ENCODE data around the gene FEM1B. TPM values are rescaled to one million over a fixed set of nuclear protein-coding genes. Genes with fewer than 3 reads are reported as not detected.
"Not testable (repeated sequence)": the region's sequence is repeated elsewhere in the genome, so short reads cannot be mapped to it uniquely, and the experiment has no call there.

FEM1B gene
- total RNA-seq, result 10 to 100 TPM; 51.3 to 54.6 TPM

DNA sequence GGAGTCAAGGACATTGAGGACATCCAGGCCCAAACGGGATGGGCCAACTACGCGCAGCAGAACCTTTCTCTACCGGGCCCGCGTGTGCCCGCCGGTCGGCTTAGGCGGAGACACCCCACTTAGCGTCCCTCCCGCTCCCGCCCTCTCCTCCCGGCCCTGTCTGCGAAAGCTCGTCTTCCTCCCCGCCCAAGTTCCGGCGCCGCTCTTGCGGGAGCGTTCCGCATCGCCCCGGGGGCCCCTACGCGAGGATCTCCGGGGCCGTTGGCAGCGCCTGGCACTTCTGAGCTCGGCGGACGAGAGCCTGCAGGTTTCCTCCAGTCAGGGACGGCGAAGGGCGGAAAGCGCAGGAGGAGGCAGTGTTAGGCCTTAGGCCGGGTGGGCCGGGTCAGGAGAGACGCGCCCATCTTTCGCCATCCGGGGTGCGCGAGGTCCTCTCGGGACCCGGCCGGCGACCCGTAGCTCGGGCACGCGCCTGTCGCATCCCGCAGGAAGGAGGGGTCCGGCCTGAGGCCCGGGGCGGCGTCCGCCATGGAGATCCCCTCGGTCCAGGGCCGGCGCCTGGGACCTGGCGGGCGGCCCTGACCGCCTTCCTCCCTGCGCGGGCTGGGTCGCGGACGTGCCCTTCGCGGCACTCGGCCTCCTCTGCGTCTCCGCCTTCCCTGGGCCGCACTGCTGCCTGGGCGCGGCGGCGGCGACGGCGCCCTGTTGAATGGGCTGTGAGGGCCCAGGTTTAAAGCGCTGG is at the start of gene FEM1B:
Gene FEM1B (plus strand): TSS at position 143 of the 742 bp plus-strand sequence. CDS start 673 bp downstream, outside the sequence.
- ATAC-seq (replicated peaks in 1 of 2) (peak; percentile 82 to 85), DNase-seq (peak; percentile 90 to 91)
- H3K9me3 Mint-ChIP-seq, result no peaks in the 10 kb centered on the region
- H3K27ac Mint-ChIP-seq, result peak within 1 kb of the TSS; percentile 98
- no peaks in the 10 kb centered on the region for H3K27me3 Mint-ChIP-seq (ENCODE audit: low read depth)
- peaks cover 59% of the 10 kb centered on the region for H3K4me1 Mint-ChIP-seq (ENCODE audit: low read depth)
- H3K36me3 Mint-ChIP-seq (ENCODE audit: insufficient read depth in 2 of 2), result peaks cover 6 to 16% of the 10 kb centered on the region in 2 donors
- peak within 1 kb of the TSS; percentile 94 to 100 for H3K4me3 Mint-ChIP-seq

DNA sequence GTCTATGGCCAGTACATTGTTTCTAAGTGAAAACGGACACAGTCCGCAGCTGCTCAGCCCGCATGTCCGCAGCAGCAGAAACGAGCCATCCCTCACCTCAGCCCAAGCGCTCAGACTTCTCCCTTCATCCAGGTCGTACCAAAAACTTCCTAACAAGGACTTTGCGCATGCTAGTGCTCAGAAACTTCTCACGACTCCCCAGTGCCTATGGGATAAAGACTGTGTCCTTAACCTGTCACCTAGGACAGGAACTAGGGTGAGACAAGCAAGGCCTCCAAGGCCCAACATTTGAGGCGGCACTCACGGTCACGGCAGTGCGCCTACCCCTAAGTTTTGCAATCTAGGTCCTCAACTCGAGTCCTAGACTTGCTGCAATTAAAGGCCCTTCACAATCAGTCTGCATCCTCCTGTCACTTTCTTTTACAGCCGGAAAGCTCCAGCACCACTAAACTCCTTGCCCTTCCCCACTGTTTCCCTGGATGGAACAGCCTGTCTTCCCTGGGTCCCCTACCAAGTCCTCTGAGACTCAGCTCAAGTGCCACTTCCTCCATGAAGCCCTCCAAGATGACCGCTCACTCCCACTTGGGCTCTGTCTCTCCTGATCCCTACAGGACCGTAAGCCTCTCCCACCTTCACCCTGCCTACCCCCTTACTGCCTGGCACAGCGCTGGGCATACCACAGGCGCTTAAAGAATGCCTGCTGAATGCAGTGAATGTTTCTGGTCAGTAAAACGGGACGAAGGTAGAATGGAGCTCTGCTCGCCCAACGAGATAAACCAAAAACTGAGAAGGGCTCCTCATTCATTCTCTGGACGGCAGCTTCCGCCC is 49.2 kb upstream of the FEM1B start:
- no peak for ATAC-seq (replicated peaks in 1 of 2)
- no peaks in the 10 kb centered on the region for H3K27me3 Mint-ChIP-seq (ENCODE audit: low read depth)
- H3K4me3 Mint-ChIP-seq, result peak overlapping the region; percentile 95 to 97
- no peak for DNase-seq
- peak overlapping the region; percentile 76 for H3K27ac Mint-ChIP-seq
- peaks cover 63% of the 10 kb centered on the region for H3K4me1 Mint-ChIP-seq (ENCODE audit: low read depth)
- H3K9me3 Mint-ChIP-seq, result no peaks in the 10 kb centered on the region
- peaks cover 0 to 8% of the 10 kb centered on the region in 2 donors for H3K36me3 Mint-ChIP-seq (ENCODE audit: insufficient read depth in 2 of 2)

DNA sequence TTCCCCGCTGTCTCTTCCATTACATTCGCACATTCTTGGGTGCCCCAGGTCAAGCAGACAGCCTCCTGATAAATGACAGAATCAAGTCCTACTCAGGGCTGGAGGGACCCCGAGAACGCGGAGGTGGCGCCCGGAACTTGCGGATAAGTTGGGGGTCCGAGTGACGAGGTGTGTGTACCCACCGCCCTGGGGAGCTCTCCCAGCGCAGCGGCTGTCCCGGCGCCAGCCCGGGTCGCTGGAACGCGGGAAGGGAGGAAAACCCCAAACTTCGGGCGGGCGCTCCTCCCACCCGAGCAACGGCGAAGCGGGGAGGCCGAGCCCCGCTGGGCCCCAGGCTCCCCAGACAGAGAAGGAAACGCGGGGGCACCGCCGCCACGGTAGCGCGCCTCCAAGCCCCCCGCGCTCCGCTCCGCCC is 48.6 kb upstream of the FEM1B start:
- Mint-ChIP-seq H3K27ac (peak overlapping the region; percentile 76), H3K36me3 (ENCODE audit: insufficient read depth in 2 of 2) (peaks cover 0 to 8% of the 10 kb centered on the region in 2 donors), H3K4me3 (peak overlapping the region; percentile 95 to 97), H3K9me3 (no peaks in the 10 kb centered on the region), H3K4me1 (ENCODE audit: low read depth) (peaks cover 63% of the 10 kb centered on the region), H3K27me3 (ENCODE audit: low read depth) (no peaks in the 10 kb centered on the region)
- peak in 1 of 2 donors; percentile 25 for DNase-seq
- peak in 1 of 2 donors; percentile 0 for ATAC-seq (replicated peaks in 1 of 2)

DNA sequence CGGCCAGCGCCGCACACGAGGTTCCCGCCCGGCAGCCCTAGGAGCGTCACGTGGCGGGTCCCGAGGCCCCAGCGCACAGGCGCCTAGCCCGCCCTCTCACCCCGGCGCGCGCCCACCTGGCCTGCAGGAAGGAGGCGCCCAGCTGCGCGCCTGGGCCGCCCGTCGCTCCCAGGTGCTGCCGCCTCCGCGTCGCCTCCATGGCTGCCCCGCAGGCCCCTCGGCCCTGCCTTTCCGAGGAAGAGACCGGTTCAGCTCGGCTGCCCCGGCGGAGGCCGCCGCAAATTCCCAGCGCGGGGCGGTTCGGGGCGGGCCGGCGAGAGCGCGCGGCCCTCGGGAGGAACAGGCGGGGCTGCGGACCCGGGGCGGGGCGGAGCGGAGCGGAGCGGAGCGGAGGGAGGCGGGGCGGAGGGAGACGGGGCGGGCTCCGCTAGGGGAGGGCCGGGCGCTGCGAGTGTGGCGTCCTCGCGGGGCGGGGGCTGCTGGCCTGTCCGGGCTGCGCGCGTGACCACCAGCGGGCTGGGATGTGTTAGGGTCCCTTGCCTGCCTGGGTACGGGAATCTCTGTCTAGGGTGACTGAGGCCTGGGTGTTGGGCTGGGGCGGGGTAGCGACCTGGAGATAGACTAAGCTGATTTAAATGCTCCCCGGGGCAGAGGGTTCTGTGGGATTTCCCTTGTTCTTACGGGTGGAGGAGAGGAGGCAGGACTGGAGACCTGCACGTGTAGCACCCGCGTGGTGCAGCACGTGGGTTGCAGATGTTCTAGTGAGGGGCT is 48.0 kb upstream of the FEM1B start, which contains the start of gene CLN6:
Gene CLN6 (minus strand): TSS at position 343 of the 771 bp plus-strand sequence. CDS start 144 bp downstream, at position 199.
- H3K4me3 Mint-ChIP-seq, result peak within 1 kb of the TSS; percentile 95 to 97
- H3K27me3 Mint-ChIP-seq (ENCODE audit: low read depth), result no peaks in the 10 kb centered on the region
- H3K4me1 Mint-ChIP-seq (ENCODE audit: low read depth), result peaks cover 63% of the 10 kb centered on the region
- H3K9me3 Mint-ChIP-seq, result no peaks in the 10 kb centered on the region
- H3K27ac Mint-ChIP-seq, result peak within 1 kb of the TSS; percentile 78
- peaks cover 0 to 8% of the 10 kb centered on the region in 2 donors for H3K36me3 Mint-ChIP-seq (ENCODE audit: insufficient read depth in 2 of 2)
- ATAC-seq (replicated peaks in 1 of 2), result peak; percentile 91 to 92
- DNase-seq, result peak; percentile 84 to 87

DNA sequence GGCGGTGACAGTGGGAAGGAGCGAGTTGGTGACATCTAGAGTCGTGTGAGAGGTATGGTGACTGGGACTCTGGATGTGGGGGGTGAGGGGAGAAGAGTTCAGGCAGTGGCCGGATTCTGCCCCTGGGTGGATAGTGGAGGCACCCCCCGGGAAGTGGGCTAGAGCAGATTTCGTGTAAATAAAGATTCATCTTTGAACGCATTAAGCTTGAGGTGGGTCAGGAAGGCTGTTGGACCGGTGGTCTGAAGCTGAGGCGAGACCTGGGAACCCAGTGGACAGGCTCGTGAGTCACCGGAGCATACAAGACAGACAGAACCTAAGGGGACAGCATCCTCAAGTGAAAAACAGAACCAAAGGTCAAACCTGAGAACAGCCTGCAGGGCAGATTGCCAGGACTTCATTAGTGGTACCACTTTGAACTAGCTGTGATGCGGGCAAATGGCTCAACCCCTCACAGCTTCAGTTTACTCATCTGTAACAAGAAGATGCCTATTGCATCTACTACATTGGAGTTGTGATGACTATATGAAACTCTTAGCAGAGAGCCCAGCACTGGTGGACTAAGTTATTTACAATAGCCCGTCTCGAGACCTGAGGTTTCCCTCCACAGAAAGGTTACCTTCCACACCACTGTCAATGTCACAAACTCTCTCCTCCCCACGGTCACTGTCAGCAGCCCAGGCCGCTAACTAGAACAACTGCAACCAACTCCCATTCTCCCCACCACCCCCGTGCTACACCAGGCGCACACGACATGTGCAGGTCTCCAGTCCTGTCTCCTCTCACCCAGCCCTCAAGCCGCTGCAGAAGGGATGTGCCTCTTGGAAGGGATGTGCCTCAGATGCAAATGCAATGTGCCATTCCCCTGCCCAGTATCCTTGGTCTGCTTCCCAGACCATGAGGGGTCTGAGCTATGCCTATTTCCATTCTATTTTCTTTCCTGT is 47.1 kb upstream of the FEM1B start:
- Mint-ChIP-seq H3K4me1 (ENCODE audit: low read depth) (peaks cover 54% of the 10 kb centered on the region), H3K9me3 (no peaks in the 10 kb centered on the region), H3K36me3 (ENCODE audit: insufficient read depth in 2 of 2) (peaks cover 0 to 5% of the 10 kb centered on the region in 2 donors), H3K27me3 (ENCODE audit: low read depth) (no peaks in the 10 kb centered on the region), H3K27ac (peak overlapping the region; percentile 78), H3K4me3 (peak overlapping the region; percentile 94 to 97)
- no peak for ATAC-seq (replicated peaks in 1 of 2)
- no peak for DNase-seq

GRCh38 chr15:68231102-68231818 is 46.3 kb upstream of the FEM1B start:
- no peaks in the 10 kb centered on the region for H3K27me3 Mint-ChIP-seq (ENCODE audit: low read depth)
- peaks cover 0 to 5% of the 10 kb centered on the region in 2 donors for H3K36me3 Mint-ChIP-seq (ENCODE audit: insufficient read depth in 2 of 2)
- no peaks in the 10 kb centered on the region for H3K9me3 Mint-ChIP-seq
- DNase-seq, result no peak
- H3K4me3 Mint-ChIP-seq, result peak overlapping the region; percentile 94 to 97
- peaks cover 48% of the 10 kb centered on the region for H3K4me1 Mint-ChIP-seq (ENCODE audit: low read depth)
- H3K27ac Mint-ChIP-seq, result no peak overlapping the region
- no peak for ATAC-seq (replicated peaks in 1 of 2)

- DNase-seq, result no peak
- H3K9me3 Mint-ChIP-seq, result no peaks in the 10 kb centered on the region
- H3K36me3 Mint-ChIP-seq (ENCODE audit: insufficient read depth in 2 of 2), result peaks cover 0 to 5% of the 10 kb centered on the region in 2 donors
- no peak for ATAC-seq (replicated peaks in 1 of 2)
- no peak overlapping the region for H3K4me3 Mint-ChIP-seq
- no peak overlapping the region for H3K27ac Mint-ChIP-seq
- no peaks in the 10 kb centered on the region for H3K27me3 Mint-ChIP-seq (ENCODE audit: low read depth)
- H3K4me1 Mint-ChIP-seq (ENCODE audit: low read depth), result peaks cover 36% of the 10 kb centered on the region
Observed at GRCh38 chr15:68232449-68232848, 45.1 kb upstream of the FEM1B start.

GRCh38 chr15:68232937-68233336 is 44.6 kb upstream of the FEM1B start:
- H3K9me3 Mint-ChIP-seq, result no peaks in the 10 kb centered on the region
- H3K4me3 Mint-ChIP-seq, result no peak overlapping the region
- H3K36me3 Mint-ChIP-seq (ENCODE audit: insufficient read depth in 2 of 2), result peaks cover 0 to 5% of the 10 kb centered on the region in 2 donors
- no peak overlapping the region for H3K27ac Mint-ChIP-seq
- ATAC-seq (replicated peaks in 1 of 2) (no peak), DNase-seq (no peak)
- peaks cover 32% of the 10 kb centered on the region for H3K4me1 Mint-ChIP-seq (ENCODE audit: low read depth)
- no peaks in the 10 kb centered on the region for H3K27me3 Mint-ChIP-seq (ENCODE audit: low read depth)

DNA sequence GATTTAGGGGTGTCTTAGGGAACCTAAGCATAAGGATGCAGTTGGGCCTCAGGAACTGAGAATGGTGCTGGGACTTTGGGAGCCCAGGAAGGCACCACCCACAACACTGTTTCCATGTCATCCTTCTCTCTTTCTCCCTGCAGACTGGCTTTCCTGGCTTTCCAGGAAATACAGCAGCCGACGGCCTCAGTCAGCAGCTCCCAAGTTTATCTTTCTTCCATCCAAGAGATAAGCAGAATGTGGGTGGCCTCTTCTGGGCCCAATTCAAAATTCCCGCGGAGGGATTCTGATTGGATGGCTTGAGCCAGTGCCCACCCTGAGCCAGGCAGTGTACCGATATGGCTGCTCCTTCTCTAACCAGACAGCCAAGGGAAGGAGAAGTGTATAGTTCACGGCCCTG is 43.5 kb upstream of the FEM1B start:
- H3K27me3 Mint-ChIP-seq (ENCODE audit: low read depth), result no peaks in the 10 kb centered on the region
- no peaks in the 10 kb centered on the region for H3K36me3 Mint-ChIP-seq (ENCODE audit: insufficient read depth in 2 of 2)
- H3K27ac Mint-ChIP-seq, result no peak overlapping the region
- ATAC-seq (replicated peaks in 1 of 2) (no peak), DNase-seq (no peak)
- H3K4me1 Mint-ChIP-seq (ENCODE audit: low read depth), result peaks cover 22% of the 10 kb centered on the region
- no peaks in the 10 kb centered on the region for H3K9me3 Mint-ChIP-seq
- H3K4me3 Mint-ChIP-seq, result no peak overlapping the region

DNA sequence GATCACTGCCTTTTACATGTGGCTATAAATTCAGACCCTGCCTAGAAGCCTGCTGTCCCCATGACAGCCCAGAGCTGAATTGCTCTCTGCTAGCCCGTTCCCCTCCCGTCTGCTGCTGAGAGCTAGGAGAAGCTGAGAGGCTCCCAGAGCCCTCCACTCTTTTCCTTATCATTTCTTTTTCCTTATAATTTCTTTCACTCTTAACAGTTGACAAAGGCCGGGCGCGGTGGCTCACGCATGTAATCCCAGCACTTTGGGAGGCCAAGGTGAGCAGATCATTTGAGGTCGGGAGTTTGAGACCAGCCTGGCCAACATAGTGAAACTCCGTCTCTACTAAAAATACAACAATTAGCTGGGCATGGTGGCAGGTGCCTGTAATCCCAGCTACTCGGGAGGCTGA is 43.0 kb upstream of the FEM1B start:
- not testable (repeated sequence) for H3K4me3 Mint-ChIP-seq; H3K36me3 Mint-ChIP-seq (ENCODE audit: insufficient read depth in 2 of 2); H3K27ac Mint-ChIP-seq; DNase-seq; ATAC-seq (replicated peaks in 1 of 2); H3K27me3 Mint-ChIP-seq (ENCODE audit: low read depth); H3K9me3 Mint-ChIP-seq
- peaks cover 22% of the 10 kb centered on the region for H3K4me1 Mint-ChIP-seq (ENCODE audit: low read depth)

DNA sequence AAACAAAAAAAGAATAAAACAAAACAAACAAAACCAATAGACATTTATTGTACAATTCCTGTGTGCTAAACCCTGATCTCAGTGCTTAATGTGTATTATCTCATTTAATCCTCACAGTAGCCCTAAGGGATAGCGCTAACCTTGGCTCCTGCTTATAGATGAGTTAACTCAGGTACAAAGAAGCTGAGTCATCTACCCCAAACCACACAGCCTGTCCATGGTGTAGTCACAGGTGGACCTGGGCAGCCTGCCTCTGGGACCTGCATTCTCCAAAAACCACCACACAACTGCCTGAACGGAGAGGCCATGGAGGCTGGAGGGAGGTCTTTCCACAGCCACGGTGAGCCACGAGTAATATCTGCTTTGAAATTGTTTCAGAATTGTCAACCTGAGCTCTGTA is 42.5 kb upstream of the FEM1B start:
- ATAC-seq (replicated peaks in 1 of 2) (no peak), DNase-seq (no peak)
- Mint-ChIP-seq H3K4me1 (ENCODE audit: low read depth) (peaks cover 18% of the 10 kb centered on the region), H3K36me3 (ENCODE audit: insufficient read depth in 2 of 2) (no peaks in the 10 kb centered on the region), H3K27ac (no peak overlapping the region), H3K27me3 (ENCODE audit: low read depth) (no peaks in the 10 kb centered on the region), H3K9me3 (no peaks in the 10 kb centered on the region), H3K4me3 (no peak overlapping the region)

Data from activated T-cell treated with anti-CD3 and anti-CD28 coated beads, Interleukin-2, amount 50 U/mL, for 72 hours (primary cell).